HCT116 (cell line): ENCODE measurements around the gene HDAC11. TPM values are rescaled to one million over a fixed set of nuclear protein-coding genes. Genes with fewer than 3 reads are reported as not detected.
A peak's percentile ranks its signal among the peaks of the same experiment; 100 is the strongest.

Source experiments
- ATAC-seq: fragments of 200-7000 bp; cut with Tn5 transposase; 2 replicates; pipeline ENCODE4 v1.9.1; 2020; ENCODE audit warnings: mild to moderate bottlenecking, moderate library complexity
- BruUV-seq: library from RNA; stranded (reverse); fragments of 400-500 nt; replicated peaks from 2 replicates; lab custom pipeline; 2021; lab: Mats Ljungman, UMichigan
- CTCF ChIA-PET: fragments of 300-600 bp; sonication (Branson Sonifier 250); formaldehyde crosslinking; loops from one replicate; lab custom pipeline; 2021; ENCODE audit warnings: antibody characterized with exemption; lab: Charles Lee
- POLR2A ChIA-PET: fragments of 300-600, 350-600 bp; sonication (Branson Sonifier 250); formaldehyde crosslinking; loops from one replicate; lab custom pipeline; 2021; ENCODE audit warnings: antibody characterized with exemption; lab: Charles Lee
- RAD21 ChIA-PET, 2 experiments: fragments of 300-600 bp; sonication (Branson Sonifier 250); formaldehyde crosslinking; loops; one replicate each; lab custom pipeline; 2023; ENCODE audit warnings: low total read pairs in 2 of 2; ENCODE audit not compliant: uncharacterized antibody in 2 of 2, unreplicated experiment in 2 of 2, low non-redundant PET in 1 of 2; lab: Charles Lee
- DNase-seq: peaks from one replicate; pipeline ENCODE4 v3.0.0-alpha.2; 2010; ENCODE audit warnings: low read depth, low spot score
- H2AFZ ChIP-seq: fragments of 200-600 bp; shearing (Covaris generic), sonication (generic); 2 replicates; pipeline ENCODE4 v1.6.1; 2017; ENCODE audit warnings: low read depth, mixed run types, mixed read lengths, antibody characterized with exemption, low read length; ENCODE audit not compliant: poor library complexity, severe bottlenecking
- H3K27ac ChIP-seq: 2 replicates; pipeline ENCODE4 v1.5.1; 2012; ENCODE audit warnings: low read depth, low read length
- H3K27me3 ChIP-seq: fragments of 200-600 bp; sonication (generic); 2 replicates; pipeline ENCODE4 v1.6.1; 2016; ENCODE audit warnings: mixed run types, low read length, mixed read lengths; ENCODE audit not compliant: insufficient read depth
- H3K36me3 ChIP-seq, 2 experiments: fragments of 200-500 bp in 1 of 2; fragments of 200-600 bp in 1 of 2; sonication (Bioruptor generic) in 1 of 2; sonication (generic) in 1 of 2; 2 replicates each; pipeline versions ENCODE4 v1.5.1 to v1.6.1; 2014 to 2016; ENCODE audit warnings: low read length in 2 of 2, inconsistent platforms in 1 of 2, mixed read lengths in 1 of 2, mixed run types in 1 of 2; ENCODE audit not compliant: insufficient read depth in 2 of 2, control insufficient read depth in 1 of 2
- H3K4me1 ChIP-seq, 2 experiments: fragments of 200-600 bp in 1 of 2; sonication (generic) in 1 of 2; 2 replicates each; pipeline versions ENCODE4 v1.5.1 to v1.6.1; 2012 to 2017; ENCODE audit warnings: low read length in 2 of 2, inconsistent platforms in 1 of 2, mild to moderate bottlenecking in 1 of 2, mixed read lengths in 1 of 2, mixed run types in 1 of 2, moderate library complexity in 1 of 2; ENCODE audit not compliant: insufficient read depth in 2 of 2, control insufficient read depth in 1 of 2
- H3K4me2 ChIP-seq: fragments of 200-600 bp; sonication (generic); 2 replicates; pipeline ENCODE4 v1.6.1; 2017; ENCODE audit warnings: mixed run types, low read length, mixed read lengths
- H3K4me3 ChIP-seq, 2 experiments: fragments of 200-600 bp in 1 of 2; sonication (generic) in 1 of 2; replicated peaks in 1 of 2; 2 replicates each; pipeline ENCODE4 v1.5.1; 2011 to 2016; ENCODE audit warnings: low read length in 2 of 2, control low read depth in 1 of 2, low read depth in 1 of 2, mild to moderate bottlenecking in 1 of 2, mixed read lengths in 1 of 2, mixed run types in 1 of 2
- H3K79me2 ChIP-seq: fragments of 200-600 bp; sonication (generic); 2 replicates; pipeline ENCODE4 v1.6.1; 2017; ENCODE audit warnings: mild to moderate bottlenecking, mixed run types, low read length, moderate library complexity, mixed read lengths; ENCODE audit not compliant: insufficient read depth
- H3K9ac ChIP-seq: fragments of 200-600 bp; sonication (generic); 2 replicates; pipeline ENCODE4 v1.6.1; 2016; ENCODE audit warnings: low read length, mixed read lengths
- H3K9me2 ChIP-seq: fragments of 200-600 bp; sonication (generic), shearing (Covaris generic); 2 replicates; pipeline ENCODE4 v1.6.1; 2017; ENCODE audit warnings: mixed run types, mild to moderate bottlenecking, moderate library complexity; ENCODE audit not compliant: insufficient read depth
- H3K9me3 ChIP-seq, 2 experiments: fragments of 200-500 bp in 1 of 2; fragments of 200-600 bp in 1 of 2; sonication (Bioruptor generic) in 1 of 2; sonication (generic) in 1 of 2; 2 replicates each; pipeline ENCODE4 v1.6.1; 2014 to 2017; ENCODE audit warnings: low read length in 2 of 2, mixed read lengths in 2 of 2, inconsistent platforms in 1 of 2, low read depth in 1 of 2, mild to moderate bottlenecking in 1 of 2, mixed run types in 1 of 2, moderate library complexity in 1 of 2; ENCODE audit not compliant: control insufficient read depth in 1 of 2, insufficient read depth in 1 of 2
- H4K20me1 ChIP-seq: fragments of 200-600 bp; sonication (generic), shearing (Covaris generic); 2 replicates; pipeline ENCODE4 v1.6.1; 2017; ENCODE audit warnings: mixed run types, mild to moderate bottlenecking, moderate library complexity; ENCODE audit not compliant: insufficient read depth
- ATF3 ChIP-seq: IDR thresholded peaks from 2 replicates; pipeline ENCODE4 v1.6.1; 2012
- CBX3 ChIP-seq: IDR thresholded peaks from 2 replicates; pipeline ENCODE4 v1.6.1; 2012; ENCODE audit warnings: low read depth
- CEBPB ChIP-seq: IDR thresholded peaks from 2 replicates; pipeline ENCODE4 v1.6.1; 2012; ENCODE audit warnings: low read depth
- CTCF ChIP-seq, 3 experiments: fragments of 200-600 bp in 1 of 3; sonication (generic) in 1 of 3; IDR thresholded peaks in 2 of 3; conservative IDR thresholded peaks in 1 of 3; 2 replicates each; pipeline ENCODE4 v1.5.1; 2012 to 2017; ENCODE audit warnings: low read depth in 2 of 3, low read length in 2 of 3, antibody characterized with exemption in 1 of 3, borderline replicate concordance in 1 of 3, control low read depth in 1 of 3, mild to moderate bottlenecking in 1 of 3, mixed read lengths in 1 of 3, mixed run types in 1 of 3, moderate library complexity in 1 of 3; ENCODE audit not compliant: insufficient read depth in 1 of 3
- EGR1 ChIP-seq: IDR thresholded peaks from 2 replicates; pipeline ENCODE4 v1.6.1; 2012; ENCODE audit warnings: low read depth
- ELF1 ChIP-seq: IDR thresholded peaks from 2 replicates; pipeline ENCODE4 v1.6.1; 2012; ENCODE audit warnings: low read depth, borderline replicate concordance
- EZH2 ChIP-seq: fragments of 200-600 bp; sonication (generic); IDR thresholded peaks from 2 replicates; pipeline ENCODE4 v1.6.1; 2017; ENCODE audit warnings: antibody characterized with exemption, mixed run types
- FOSL1 ChIP-seq: IDR thresholded peaks from 2 replicates; pipeline ENCODE4 v1.6.1; 2012; ENCODE audit warnings: low read depth
- JUND ChIP-seq: IDR thresholded peaks from 2 replicates; pipeline ENCODE4 v1.6.1; 2012
- POLR2A ChIP-seq: IDR thresholded peaks from 2 replicates; pipeline ENCODE4 v1.7.0; 2011; ENCODE audit warnings: borderline replicate concordance; ENCODE audit not compliant: insufficient read depth, insufficient read length; ENCODE audit errors: extremely low read depth
- POLR2AphosphoS5 ChIP-seq: IDR thresholded peaks from 2 replicates; pipeline ENCODE4 v1.6.1; 2011; ENCODE audit warnings: mild to moderate bottlenecking, low read depth, low read length, moderate library complexity
- RAD21 ChIP-seq: IDR thresholded peaks from 2 replicates; pipeline ENCODE4 v1.6.1; 2012; ENCODE audit warnings: low read depth, mild to moderate bottlenecking
- SIN3A ChIP-seq: IDR thresholded peaks from 2 replicates; pipeline ENCODE4 v1.6.1; 2012; ENCODE audit warnings: low read depth
- SP1 ChIP-seq: IDR thresholded peaks from 2 replicates; pipeline ENCODE4 v1.6.1; 2012; ENCODE audit warnings: low read depth
- SRF ChIP-seq: IDR thresholded peaks from 2 replicates; pipeline ENCODE4 v1.6.1; 2012; ENCODE audit warnings: low read depth
- TCF7L2 ChIP-seq: IDR thresholded peaks from 2 replicates; pipeline ENCODE4 v1.7.0; 2011; ENCODE audit warnings: borderline replicate concordance, inconsistent platforms; ENCODE audit not compliant: insufficient read depth, insufficient read length; ENCODE audit errors: extremely low read depth
- ZBTB33 ChIP-seq: IDR thresholded peaks from 2 replicates; pipeline ENCODE4 v1.6.1; 2011; ENCODE audit warnings: mild to moderate bottlenecking, low read length, moderate library complexity; ENCODE audit not compliant: insufficient replicate concordance; ENCODE audit errors: extremely low read depth
- ZNF274 ChIP-seq: fragments of 200-500 bp; sonication (Bioruptor generic); IDR thresholded peaks from 2 replicates; pipeline ENCODE4 v1.6.1; 2014; ENCODE audit warnings: mild to moderate bottlenecking, low read depth, low read length, inconsistent platforms
- intact Hi-C: fragments of 100-400 bp; cut with micrococcal nuclease; formaldehyde crosslinking; loops from 2 replicates; pipeline ENCODE4 v1.10.0; 2022
- total RNA-seq: library from RNA; stranded (reverse); gene quantifications from one replicate; pipeline ENCODE4 v1.2.1, GENCODE V29; 2021; ENCODE audit not compliant: unreplicated experiment

Gene HDAC11
- total RNA-seq, 1 experiment from 2014 or later: 16.1 TPM

DNA sequence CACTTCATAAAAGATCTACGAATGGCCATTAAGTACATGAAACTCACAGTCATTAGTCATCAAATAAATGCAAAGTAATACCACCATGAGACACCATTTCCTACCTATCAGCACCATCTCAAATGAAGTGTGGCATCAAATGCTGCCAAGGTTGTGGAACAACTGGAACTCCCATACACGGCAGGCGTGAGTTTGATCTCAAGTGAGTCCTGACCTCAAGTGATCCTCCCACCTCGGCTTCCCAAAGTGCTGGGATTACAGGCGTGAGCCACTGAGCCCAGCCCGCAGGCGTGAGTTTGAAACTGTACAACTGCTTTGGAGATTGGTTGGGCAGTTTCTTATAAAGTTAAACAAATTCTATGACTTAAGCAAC, 28.8 kb upstream of the HDAC11 start:
- no peak for TF ChIP-seq EZH2
- TF ChIP-seq JUND: no peak
- TF ChIP-seq ATF3: no peak
- TF ChIP-seq TCF7L2: no peak
- no peak for TF ChIP-seq CTCF (IDR thresholded peaks at IDR 0.05 in 2 of 3, conservative IDR thresholded peaks at IDR 0.05 in 1 of 3; ENCODE audit: borderline replicate concordance in 1 of 3, insufficient read depth in 1 of 3, low read depth in 2 of 3, low read length in 2 of 3)
- no peak for TF ChIP-seq POLR2A
- TF ChIP-seq FOSL1: no peak
- no peak for TF ChIP-seq SRF
- no peak for TF ChIP-seq CEBPB
- TF ChIP-seq EGR1: no peak
- TF ChIP-seq CBX3: no peak
- no peak for TF ChIP-seq ELF1
- TF ChIP-seq SP1: no peak
- TF ChIP-seq RAD21: no peak
- TF ChIP-seq ZNF274: no peak
- no peak for TF ChIP-seq POLR2AphosphoS5
- no peak for TF ChIP-seq SIN3A
- TF ChIP-seq ZBTB33: no peak
- ChIA-PET POLR2A (interaction anchor here (0.9 kb wide), 1 partner anchor 29 kb away, joined by 3 read pairs; the partner anchor contains the start of gene HDAC11), CTCF (interaction anchor here (1.0 to 4.1 kb wide), 6 partner anchors 11 to 360 kb away, joined by 3 to 34 read pairs (median 10); partner anchors contain the start of gene HDAC11), RAD21 (interaction anchor here (1.2 to 2.6 kb wide), 3 partner anchors 10 to 359 kb away, joined by 3 to 10 read pairs (median 9); no protein-coding TSS in a partner anchor)
- ATAC-seq (peak; percentile 34), DNase-seq (no peak)
- Histone ChIP-seq H3K4me2 (peak overlapping the region; percentile 86), H3K36me3 (no peaks in the 10 kb centered on the region), H3K9me2 (no peaks in the 10 kb centered on the region), H3K4me1 (peaks cover 3 to 21% of the 10 kb centered on the region in 2 experiments; a peak in 2 of 4 replicates), H3K27me3 (no peaks in the 10 kb centered on the region), H4K20me1 (no peaks in the 10 kb centered on the region), H3K4me3 (peak overlapping the region; percentile 46 to 58), H3K79me2 (no peaks in the 10 kb centered on the region), H3K9ac (peak overlapping the region; percentile 54), H2AFZ (peak overlapping the region; percentile 95), H3K9me3 (no peaks in the 10 kb centered on the region), H3K27ac (peak overlapping the region; percentile 30; the same call in 1 of the 2 replicates)
- intact Hi-C loops: loop anchor here (5.0 kb wide), 1 partner anchor 149 kb away; no protein-coding TSS in a partner anchor
- TSS peak; percentile 87 for BruUV-seq
